NT2/D1 (cell line): Measurements from ENCODE around the gene PAH.

ENCODE experiments used
- DNase-seq: peaks from one replicate; pipeline ENCODE4 v3.0.0-alpha.2; 2011; ENCODE audit warnings: low read depth, low spot score
- H3K27me3 ChIP-seq: 2 replicates; pipeline ENCODE4 v1.6.0; 2011; ENCODE audit warnings: mild to moderate bottlenecking; ENCODE audit not compliant: insufficient read length, insufficient read depth
- H3K36me3 ChIP-seq: 2 replicates; pipeline ENCODE4 v1.6.1; 2011; ENCODE audit warnings: mild to moderate bottlenecking, low read length, mixed read lengths; ENCODE audit not compliant: insufficient read depth, insufficient read length
- H3K4me1 ChIP-seq: 2 replicates; pipeline ENCODE4 v1.5.1; 2011; ENCODE audit not compliant: insufficient read depth, insufficient read length
- H3K4me3 ChIP-seq: 2 replicates; pipeline ENCODE4 v1.5.1; 2011; ENCODE audit warnings: low read depth; ENCODE audit not compliant: insufficient read length
- H3K9ac ChIP-seq: 2 replicates; pipeline ENCODE4 v1.6.0; 2011; ENCODE audit warnings: low read depth; ENCODE audit not compliant: insufficient read length
- H3K9me3 ChIP-seq: 2 replicates; pipeline ENCODE4 v1.5.1; 2011; ENCODE audit warnings: mild to moderate bottlenecking, low read length; ENCODE audit not compliant: insufficient read depth
- SUZ12 ChIP-seq: IDR thresholded peaks from 2 replicates; pipeline ENCODE4 v1.6.1; 2011; ENCODE audit not compliant: insufficient read length, insufficient read depth; ENCODE audit errors: extremely low read depth
- YY1 ChIP-seq: IDR thresholded peaks from 2 replicates; pipeline ENCODE4 v1.6.1; 2011; ENCODE audit not compliant: insufficient read length, insufficient read depth
- ZNF274 ChIP-seq: IDR thresholded peaks from 2 replicates; pipeline ENCODE4 v1.6.1; 2011; ENCODE audit warnings: mild to moderate bottlenecking, low read depth, low read length

PAH gene

DNA sequence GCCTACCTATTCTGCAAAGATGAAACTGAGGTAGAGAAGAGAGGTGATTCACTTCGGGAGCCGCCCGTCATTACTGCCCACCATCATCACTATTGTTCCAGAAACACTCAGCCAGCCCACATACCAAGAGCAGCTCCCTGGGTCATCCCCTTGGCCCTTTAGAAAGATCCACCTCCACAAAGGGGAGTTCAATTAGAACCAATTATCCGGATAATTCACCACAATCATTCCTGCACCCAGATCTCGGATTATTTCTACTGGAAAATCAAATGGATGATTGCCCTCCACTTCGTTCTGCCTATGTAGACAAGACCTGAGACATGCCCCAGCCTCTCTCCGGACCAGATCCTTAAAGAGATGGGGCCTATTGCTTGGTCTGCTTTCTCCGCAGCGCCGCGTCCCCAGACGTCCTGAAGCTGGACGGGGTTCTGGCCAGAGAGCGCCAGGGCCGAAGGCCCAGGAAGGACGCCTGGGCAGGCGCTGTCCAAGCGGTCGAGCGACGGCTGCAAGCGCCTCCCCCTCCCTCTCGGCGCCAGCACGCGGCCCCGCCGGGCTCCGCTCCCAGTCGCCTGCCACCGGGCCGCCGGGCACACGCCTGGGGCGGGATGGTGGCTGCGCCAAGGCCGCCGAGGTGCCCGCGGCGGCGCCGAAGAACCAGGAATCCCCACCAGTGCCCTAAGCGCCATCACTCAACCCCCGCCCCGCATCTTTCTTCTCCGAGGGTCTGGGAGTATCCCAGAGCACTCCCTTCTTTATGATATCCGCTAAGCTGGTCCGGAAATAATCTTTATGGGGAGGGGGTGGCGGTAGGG is 39.1 kb upstream of the PAH start:
- H3K27me3 ChIP-seq = peaks cover 86% of the 10 kb centered on the region
- DNase-seq = no peak
- no peaks in the 10 kb centered on the region for H3K9me3 ChIP-seq
- TF ChIP-seq SUZ12 (no peak), YY1 (no peak), ZNF274 (no peak)
- peaks cover 2% of the 10 kb centered on the region for H3K4me1 ChIP-seq
- peak overlapping the region; percentile 59 for H3K9ac ChIP-seq
- H3K36me3 ChIP-seq = no peaks in the 10 kb centered on the region
- H3K4me3 ChIP-seq = peak overlapping the region; percentile 43

DNA sequence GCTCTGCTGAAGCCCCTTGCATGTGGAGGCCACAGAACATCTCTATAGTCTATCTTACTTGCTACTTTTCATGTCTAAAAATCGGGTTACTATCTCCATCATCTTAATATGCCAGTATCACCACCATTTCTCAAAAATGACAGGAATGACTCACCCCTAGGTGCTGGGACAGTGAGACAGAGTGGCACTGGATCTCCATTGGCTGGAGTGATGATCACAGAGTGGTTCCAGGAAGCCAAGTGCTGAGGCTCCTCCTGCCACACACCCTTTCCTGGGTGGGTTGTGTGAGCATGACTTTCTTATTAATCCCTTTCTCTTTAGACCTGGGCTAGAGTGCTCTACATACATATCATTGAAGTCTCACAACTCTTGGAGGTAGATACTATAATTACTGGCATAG is 37.1 kb upstream of the PAH start:
- DNase-seq = no peak
- H3K27me3 ChIP-seq = peaks cover 78% of the 10 kb centered on the region
- no peaks in the 10 kb centered on the region for H3K9me3 ChIP-seq
- H3K4me1 ChIP-seq = peaks cover 2% of the 10 kb centered on the region
- H3K4me3 ChIP-seq = no peak overlapping the region
- TF ChIP-seq YY1 (no peak), ZNF274 (no peak), SUZ12 (no peak)
- H3K36me3 ChIP-seq = no peaks in the 10 kb centered on the region
- no peak overlapping the region for H3K9ac ChIP-seq

GRCh38 chr12:102953221-102953620 is 36.2 kb upstream of the PAH start:
- Histone ChIP-seq H3K27me3 (peaks cover 69% of the 10 kb centered on the region), H3K36me3 (no peaks in the 10 kb centered on the region), H3K9me3 (no peaks in the 10 kb centered on the region), H3K4me1 (peaks cover 2% of the 10 kb centered on the region), H3K4me3 (no peak overlapping the region), H3K9ac (no peak overlapping the region)
- TF ChIP-seq ZNF274 (no peak), YY1 (no peak), SUZ12 (no peak)
- DNase-seq = no peak

DNA sequence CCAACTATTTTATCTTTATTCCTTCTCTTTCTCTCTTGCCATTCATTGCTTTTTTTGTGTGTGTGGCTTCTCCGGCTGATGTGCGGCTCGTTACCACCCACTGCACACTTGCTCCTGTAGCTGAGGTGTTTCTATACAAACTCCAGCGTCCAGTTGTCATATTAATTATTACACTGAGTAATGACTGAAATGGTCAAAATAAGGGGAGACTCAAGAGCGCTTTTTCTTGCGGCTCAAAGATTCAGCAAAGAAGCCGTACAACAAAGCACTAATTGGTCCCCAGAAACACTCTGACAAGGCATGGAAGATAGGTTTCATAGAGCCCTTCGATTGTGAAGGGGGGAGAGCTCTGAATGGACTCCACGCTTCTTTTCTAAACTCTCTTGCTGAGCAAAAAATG is 34.8 kb upstream of the PAH start:
- peaks cover 58% of the 10 kb centered on the region for H3K27me3 ChIP-seq
- peaks cover 2% of the 10 kb centered on the region for H3K4me1 ChIP-seq
- no peaks in the 10 kb centered on the region for H3K9me3 ChIP-seq
- H3K9ac ChIP-seq = no peak overlapping the region
- H3K36me3 ChIP-seq = no peaks in the 10 kb centered on the region
- TF ChIP-seq ZNF274 (no peak), YY1 (no peak), SUZ12 (no peak)
- no peak overlapping the region for H3K4me3 ChIP-seq
- DNase-seq = no peak

DNA sequence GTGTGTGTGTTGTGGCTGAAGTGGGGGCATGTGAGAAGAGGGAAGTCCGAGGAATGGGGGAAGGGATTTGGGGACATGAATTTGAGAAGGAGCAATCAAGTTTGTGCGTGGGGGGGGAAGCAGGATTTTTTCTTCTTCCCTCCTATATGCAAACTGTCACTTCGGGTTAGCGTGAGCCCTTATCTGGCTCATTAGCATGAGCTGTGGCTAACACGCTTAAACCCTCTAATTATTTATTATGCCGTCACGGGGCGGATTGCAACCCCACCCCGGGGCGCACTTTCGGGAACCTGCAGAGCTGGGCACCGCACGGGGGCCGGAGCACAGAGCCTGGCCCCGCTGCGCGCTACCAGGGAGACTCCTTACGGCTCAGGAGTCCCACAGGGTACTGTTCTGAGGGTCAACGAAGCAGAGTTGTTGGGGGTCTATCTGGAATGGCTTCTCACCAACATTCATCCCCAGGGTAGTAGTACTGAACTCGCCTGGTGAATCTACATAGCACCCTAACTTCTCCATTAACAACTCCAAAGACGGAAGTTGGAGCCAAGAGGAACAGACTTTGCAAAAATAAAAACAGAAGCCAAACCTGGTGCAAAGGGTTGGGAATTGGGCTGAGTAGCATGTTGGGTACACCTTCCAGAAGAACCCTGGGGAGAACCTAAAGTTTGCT is 34.0 kb upstream of the PAH start:
- no peak overlapping the region for H3K9ac ChIP-seq
- TF ChIP-seq ZNF274 (no peak), YY1 (no peak), SUZ12 (no peak)
- H3K36me3 ChIP-seq = no peaks in the 10 kb centered on the region
- no peaks in the 10 kb centered on the region; the same call in 1 of the 2 replicates for H3K9me3 ChIP-seq
- H3K4me3 ChIP-seq = no peak overlapping the region
- peaks cover 51% of the 10 kb centered on the region for H3K27me3 ChIP-seq
- H3K4me1 ChIP-seq = no peaks in the 10 kb centered on the region
- no peak for DNase-seq

GRCh38 chr12:102950107-102950949 is 33.3 kb upstream of the PAH start:
- DNase-seq = no peak
- H3K4me1 ChIP-seq = no peaks in the 10 kb centered on the region
- peaks cover 43% of the 10 kb centered on the region for H3K27me3 ChIP-seq
- no peaks in the 10 kb centered on the region; the same call in 1 of the 2 replicates for H3K9me3 ChIP-seq
- TF ChIP-seq YY1 (no peak), ZNF274 (no peak), SUZ12 (no peak)
- no peaks in the 10 kb centered on the region for H3K36me3 ChIP-seq
- H3K4me3 ChIP-seq = no peak overlapping the region
- H3K9ac ChIP-seq = no peak overlapping the region

DNA sequence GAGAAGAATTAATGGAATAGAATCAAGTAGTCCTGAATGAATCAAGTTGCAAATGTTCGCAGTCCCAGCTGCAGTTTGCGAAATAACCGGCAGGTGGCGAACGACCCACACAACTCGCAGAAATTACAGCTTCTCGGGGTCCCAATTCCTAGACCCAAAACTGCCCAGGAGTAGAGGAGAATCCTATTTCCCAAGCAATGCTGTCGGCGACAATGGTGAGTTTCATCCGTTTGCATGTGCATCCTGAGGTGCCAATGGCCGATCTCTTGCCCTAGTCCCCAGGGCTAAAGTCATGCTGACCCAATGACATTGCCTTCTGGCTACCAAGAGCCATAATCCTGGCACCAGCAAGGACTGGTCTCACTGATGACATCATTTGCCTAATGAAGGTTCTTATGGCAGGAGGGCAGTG is 31.9 kb upstream of the PAH start:
- Histone ChIP-seq H3K9ac (no peak overlapping the region), H3K36me3 (no peaks in the 10 kb centered on the region), H3K9me3 (no peaks in the 10 kb centered on the region; the same call in 1 of the 2 replicates), H3K4me3 (no peak overlapping the region), H3K4me1 (no peaks in the 10 kb centered on the region), H3K27me3 (peaks cover 29% of the 10 kb centered on the region)
- DNase-seq = no peak
- TF ChIP-seq YY1 = no peak
- TF ChIP-seq SUZ12 = no peak
